Measurements from ENCODE around the gene PRLH.
A peak's percentile ranks its signal among the peaks of the same experiment; 100 is the strongest.

PRLH gene

DNA sequence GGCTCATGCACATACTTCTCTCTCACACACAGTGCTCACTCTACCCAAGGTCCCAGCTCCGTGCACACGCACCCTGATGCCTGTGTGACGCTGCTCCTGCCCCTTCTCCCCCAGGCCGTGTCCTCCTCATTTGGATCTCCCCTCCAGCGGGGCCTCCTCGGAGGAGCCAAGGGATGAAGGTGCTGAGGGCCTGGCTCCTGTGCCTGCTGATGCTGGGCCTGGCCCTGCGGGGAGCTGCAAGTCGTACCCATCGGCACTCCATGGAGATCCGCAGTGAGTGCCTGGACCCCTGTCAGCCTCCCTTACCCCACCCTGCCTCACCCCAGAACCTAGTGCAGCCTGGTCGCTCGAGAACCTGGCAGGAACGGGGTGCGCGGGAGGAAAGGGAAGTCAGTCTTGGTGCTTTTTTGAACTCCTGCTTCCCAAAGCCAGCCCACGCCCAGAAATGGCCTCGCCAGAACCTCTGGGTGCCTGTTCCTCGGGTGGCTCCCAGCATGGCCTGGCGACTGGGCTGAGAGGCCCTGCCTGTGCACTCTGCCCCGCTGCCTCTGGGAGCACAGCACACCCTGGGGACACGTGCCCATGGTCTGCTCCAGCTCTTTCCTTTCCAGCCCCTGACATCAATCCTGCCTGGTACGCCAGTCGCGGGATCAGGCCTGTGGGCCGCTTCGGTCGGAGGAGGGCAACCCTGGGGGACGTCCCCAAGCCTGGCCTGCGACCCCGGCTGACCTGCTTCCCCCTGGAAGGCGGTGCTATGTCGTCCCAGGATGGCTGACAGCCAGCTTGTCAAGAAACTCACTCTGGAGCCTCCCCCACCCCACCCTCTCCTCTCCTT lies at the start of gene PRLH:
Gene PRLH, plus strand, starts transcription at position 174 of the 835 bp plus-strand sequence. Its CDS starts 0 bp downstream, at position 174.
- DNase-seq, result no peak

DNA sequence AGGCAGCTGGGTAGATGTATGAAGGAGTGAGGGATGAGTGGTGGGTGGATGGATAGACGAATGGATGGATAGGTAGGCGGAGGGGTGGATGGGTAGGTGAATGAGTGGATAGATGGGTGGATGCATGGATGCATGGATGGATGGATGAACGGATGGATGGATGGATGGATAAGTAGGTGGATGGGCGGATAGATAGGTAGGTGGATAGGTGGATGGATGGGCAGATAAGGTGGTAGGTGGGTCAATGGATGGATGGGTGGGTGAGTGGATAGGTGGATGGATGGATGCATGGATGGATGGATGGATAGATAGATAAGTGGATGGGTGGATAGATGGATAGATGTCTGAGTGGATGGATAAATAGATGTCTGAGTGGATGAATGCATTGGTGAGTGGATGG lies 49.2 kb upstream of the PRLH start:
- DNase-seq, result no peak

- DNase-seq, result no peak
These were observed 48.4 kb upstream of the PRLH start for GRCh38 chr2:237517990-237518389.

DNA sequence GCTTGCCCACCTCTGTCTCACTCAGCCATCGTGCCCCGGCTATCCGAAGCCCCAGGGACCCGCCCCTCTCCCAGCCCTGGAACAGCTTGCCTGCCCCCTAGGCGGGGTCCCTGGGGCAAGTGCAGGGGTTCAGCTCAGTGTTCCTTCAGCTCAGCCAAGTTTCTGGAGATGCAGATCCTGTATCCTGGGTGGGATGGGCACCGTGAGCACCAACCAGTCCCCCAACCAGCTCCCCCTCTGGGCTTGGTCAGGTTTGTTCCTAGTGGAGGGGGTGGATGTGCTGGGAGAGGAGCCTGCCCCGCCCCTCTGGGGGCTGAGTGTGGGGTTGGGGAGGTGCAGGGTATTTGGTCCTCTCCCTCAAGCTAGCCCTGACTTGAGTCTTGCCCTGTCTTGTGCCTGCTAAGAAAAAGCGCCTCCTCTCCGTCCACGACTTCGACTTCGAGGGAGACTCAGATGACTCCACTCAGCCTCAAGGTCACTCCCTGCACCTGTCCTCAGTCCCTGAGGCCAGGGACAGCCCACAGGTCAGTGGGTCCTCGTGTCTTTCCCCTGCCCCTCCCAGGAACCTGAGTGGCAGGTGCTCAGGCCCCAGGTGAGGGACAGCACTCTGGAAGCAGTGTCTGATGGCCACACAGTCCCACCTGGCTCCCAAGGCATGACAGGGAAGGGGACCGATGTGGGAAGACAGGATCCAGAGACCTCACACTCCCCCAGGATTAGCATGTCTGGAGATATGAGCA lies 46.7 kb upstream of the PRLH start:
- no peak for DNase-seq

DNA sequence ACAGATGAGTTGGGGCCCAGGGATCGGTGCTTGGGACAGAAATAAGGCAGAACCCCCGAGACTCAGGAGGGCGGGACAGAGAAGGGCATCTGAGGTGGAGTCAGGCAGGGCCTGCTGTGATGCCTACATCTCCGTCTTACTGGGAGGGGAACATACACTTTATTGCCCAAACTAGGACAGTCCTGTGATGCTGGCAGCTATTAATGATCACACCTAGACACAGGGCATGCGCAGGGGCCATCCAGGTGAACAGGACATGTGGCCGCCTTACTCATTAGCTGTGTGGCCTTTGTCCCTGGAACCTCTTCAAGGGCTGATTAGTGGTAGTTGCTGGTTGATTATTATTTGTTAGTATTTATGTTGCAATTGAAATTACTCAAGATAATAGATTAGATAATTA lies 46.1 kb upstream of the PRLH start:
- DNase-seq, result no peak

- no peak for DNase-seq
These were observed 41.7 kb upstream of the PRLH start for GRCh38 chr2:237524631-237525030.

GRCh38 chr2:237525559-237526157 lies 40.7 kb upstream of the PRLH start:
- DNase-seq, result no peak

GRCh38 chr2:237527233-237527632 lies 39.1 kb upstream of the PRLH start:
- DNase-seq, result no peak

- no peak for DNase-seq
These were observed 38.6 kb upstream of the PRLH start for GRCh38 chr2:237527766-237528165.

DNA sequence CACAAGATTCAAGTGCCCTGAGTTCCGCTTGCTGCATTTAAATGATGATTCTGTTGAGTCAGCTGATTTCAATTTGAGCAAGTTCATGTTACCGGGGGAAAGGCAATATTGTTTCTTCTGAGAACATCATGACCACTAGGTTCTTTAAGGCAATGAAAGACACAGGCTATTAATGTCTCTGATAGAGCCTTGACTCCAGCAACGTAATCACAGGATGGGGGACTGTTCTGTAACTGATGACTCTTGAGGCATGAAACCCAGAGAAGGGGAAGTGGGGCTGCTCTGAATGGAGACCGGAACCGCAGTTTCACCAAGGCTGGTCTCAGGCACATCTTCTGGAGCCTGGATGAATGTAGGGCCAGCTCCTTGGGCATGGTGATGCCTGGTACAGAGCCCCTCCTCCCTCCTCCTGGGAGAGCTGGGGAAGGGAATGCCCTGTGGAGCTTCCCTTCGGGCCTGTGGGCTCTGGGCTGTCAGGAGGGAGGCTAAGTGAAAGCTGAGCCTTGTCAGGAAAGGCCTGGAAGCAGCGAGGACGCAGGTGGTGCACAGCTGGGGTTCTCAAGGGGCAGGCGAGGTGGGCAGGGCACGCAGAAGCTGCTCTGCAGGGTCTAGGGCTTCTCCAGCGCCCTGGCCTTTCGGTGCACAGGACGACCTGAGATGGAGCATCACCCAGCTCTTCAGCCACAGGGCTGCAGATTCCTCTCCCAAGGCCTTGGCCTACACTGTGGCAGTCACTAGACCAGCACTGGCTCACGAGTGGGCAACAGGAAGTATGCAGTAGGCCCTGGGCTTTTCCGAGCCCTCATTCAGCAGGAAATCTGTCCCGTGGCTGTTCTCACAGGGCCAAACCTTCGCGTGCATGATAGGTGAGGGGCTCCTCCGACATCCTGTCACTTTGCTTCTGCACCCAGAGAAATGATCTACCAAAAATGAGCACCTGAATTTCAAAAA lies 36.6 kb upstream of the PRLH start:
- DNase-seq, result peak; percentile 53

DNA sequence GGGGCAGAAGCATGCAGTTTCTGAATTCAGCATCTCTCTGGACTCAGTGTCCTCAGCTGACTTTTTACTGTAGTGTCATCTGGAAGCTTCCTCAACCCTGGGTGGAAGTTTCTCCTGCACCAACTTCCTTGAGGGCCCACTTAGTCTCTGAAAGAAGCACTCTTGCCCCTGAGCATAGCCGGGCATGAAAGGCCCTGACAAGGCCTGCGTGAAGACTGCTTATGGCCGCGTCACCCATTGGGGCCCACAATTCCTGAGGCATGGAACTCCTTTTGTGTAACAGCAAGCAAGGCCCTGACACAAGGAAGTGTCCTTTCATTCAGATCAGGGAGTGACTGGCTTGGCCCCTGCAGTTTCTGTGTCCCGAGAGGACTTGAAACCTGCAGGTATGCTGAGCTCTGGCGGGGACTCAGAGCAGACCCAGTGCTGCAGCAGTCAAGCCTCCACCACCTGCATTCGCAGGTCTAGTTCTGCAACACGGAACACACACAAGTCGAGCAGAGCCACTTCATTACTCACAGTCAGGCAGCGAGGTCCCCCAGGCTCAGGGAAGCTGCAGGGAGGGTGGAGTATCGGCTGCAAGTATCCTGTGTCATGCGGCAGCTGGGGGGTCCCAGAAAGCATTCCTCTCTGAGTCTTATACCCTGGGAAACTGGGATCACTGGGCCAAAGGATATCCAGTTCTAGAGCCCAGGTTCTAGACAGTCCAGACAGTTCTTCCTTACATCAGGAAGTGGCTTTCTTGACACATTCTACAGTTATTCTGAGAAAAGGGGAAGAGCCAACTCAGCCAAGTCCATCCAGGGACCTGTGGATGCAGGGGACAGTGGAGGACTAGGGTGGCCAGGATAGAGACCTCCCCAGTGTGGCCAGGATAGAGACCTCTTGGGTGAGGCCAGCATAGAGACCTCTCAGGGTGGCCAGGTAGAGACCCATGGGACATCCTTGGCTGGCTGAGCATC lies 35.6 kb upstream of the PRLH start:
- no peak for DNase-seq

DNA sequence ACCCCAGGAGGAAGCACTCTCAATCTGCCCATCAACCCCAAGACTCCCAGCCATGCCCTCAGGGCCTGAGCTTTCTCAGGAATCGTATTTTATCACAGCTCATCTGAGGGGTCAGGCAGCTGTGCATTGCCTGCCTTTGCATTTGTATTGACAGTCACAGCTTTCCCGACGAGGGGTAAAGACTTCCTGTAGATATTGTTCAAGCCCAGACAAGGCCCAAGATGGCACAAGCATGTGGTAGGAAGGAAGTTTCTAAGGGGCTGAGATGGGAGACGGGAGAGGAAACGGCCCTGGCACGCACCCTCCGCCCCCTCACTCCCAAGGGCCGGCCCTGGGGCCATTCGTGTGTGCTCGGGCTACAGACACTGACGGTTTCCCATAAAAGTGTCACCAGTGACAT lies 34.2 kb upstream of the PRLH start:
- DNase-seq, result no peak

DNA sequence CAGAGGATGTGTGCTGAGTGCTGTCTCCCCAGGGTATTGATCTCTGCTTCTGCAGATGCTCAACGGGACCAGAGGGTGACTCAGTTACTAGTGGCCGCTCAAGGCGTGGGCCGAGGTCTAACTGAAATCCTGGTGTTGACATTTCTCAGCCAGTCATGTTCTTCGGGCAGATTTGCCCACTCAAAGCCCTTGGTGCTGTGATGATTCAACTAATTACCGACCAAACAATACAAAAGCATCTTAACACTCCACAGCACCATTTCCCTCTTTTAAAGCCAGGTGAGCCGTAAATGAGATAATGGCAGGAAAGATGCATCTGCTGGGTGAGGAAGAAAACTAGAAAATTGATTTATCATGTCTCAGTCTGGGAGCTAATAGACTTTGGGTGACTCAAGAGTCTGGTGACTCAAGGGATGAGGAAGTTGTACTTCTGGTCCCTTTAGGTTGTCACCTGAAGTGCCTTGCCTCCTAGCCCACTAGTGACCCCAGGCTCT lies 32.7 kb upstream of the PRLH start:
- DNase-seq, result no peak

DNA sequence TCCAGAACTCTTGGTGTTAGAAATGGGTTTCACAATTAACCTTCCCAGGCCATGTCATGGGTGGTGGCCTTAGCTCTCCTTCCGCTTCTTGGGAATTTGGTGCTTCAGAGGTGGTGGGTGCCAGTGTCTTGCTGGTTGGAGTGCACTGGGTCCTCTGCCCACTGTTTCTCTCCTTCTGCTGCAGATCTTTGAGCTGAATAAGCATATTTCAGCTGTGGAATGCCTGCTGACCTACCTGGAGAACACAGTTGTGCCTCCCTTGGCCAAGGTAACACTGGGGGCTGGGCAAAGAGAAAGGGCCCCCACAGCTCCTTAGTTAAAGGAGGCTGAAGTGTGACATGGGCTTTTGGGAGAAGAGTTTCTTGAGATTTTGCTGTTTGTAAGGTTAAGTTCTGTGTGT lies 32.0 kb upstream of the PRLH start:
- DNase-seq, result no peak

GRCh38 chr2:237535385-237536082 lies 30.8 kb upstream of the PRLH start:
- no peak for DNase-seq

- no peak for DNase-seq
These were observed 30.3 kb upstream of the PRLH start for GRCh38 chr2:237536083-237536415.

DNA sequence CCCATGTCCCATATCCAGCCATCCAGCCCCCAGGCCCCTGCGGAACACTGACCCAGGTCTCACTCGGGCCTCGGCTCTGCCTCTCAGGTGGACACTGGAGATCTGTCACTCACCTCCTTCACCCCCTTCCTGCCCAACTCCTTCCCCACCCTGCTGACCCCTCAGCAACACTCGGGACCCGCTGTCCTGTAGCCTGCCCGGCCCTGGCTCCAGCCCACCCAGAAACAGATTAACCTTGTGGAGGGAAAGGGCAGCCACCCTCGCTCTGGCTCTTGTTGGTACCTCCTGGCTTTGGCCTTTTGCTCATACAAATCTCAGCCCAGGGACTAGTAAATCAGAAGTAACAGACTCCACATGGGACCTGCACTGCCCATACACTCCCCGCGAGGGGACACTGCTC lies 29.8 kb upstream of the PRLH start:
- no peak for DNase-seq

DNA sequence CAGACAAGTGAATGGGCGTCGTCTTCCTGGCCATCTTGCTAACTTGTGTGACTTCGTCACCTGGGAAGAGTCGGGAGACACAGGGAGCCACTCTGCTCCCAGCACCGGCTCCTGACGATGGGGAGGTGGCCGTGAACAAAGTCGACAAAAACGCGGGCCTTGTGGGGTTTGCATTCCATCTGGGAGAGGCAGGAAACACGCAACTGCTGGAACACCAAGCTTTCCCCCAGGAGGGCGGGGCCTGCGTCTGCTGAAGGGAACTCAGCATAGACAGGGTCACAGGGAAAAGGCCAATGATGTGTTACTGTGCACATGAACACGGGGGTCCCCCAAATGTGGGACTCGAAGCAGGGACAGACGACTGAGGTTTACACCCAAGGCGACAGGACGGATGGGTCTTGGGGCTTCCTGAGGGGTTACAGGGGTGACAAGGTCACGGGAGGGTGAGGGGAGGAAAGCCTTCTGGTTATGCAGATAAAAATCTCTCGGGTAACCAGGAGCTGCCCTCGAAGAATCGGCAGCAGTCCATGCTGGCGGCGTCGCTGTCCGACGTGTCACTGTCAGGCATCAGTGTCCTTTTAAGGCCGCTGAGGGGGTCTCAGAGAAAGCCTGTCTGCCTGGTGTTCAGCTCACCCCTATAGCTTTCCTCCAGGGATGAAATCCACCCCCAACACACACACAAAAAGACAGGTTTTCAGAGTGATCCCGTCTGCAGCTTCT lies 28.2 kb upstream of the PRLH start:
- DNase-seq, result no peak

DNA sequence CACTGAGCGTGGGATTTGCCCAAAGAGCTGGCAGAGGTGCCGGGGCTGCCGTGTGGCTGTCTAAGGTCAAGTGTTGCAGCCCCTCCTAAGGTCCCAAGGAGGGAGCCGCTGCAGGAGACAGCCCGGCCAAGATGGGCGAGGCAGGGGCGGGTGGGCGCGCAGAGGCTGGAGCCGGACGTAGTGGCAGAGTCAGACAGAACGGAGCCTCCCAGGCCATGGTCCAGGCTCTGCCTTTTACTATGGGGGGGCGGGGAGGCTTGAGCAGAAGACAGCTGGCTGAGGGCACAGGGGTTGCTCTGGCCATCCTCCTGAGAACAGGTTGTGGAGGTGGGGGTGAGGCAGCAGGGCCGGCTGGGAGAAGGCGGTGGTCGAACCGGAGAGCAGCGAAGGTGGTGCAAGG lies 27.5 kb upstream of the PRLH start:
- DNase-seq, result no peak

DNA sequence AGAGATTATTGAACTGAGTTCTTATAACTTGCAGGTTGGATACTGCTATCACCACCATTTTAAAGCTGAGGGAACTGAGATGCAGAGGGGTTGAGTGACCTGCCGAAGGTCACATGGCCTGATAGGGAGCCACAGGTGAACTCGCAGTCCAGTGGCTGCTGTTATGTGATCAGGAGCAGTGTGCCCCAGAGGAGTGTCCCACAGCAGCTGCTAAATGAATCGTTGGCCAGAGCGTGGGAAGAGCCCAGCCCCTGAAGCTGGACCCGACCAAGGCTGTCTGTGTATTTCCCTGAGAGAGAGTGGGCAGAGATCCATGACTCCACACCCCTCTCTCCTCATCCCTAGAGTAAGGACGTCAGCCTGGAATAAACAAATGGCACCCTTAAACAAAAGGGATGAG lies 26.7 kb upstream of the PRLH start:
- no peak for DNase-seq
